PC-3 (cell line): ENCODE data around the gene TMEM131.
"Not testable (repeated sequence)": the region's sequence is repeated elsewhere in the genome, so short reads cannot be mapped to it uniquely, and the experiment has no call there.

Experiments
- EZH2 ChIP-seq: fragments of 300-600 bp; sonication (generic); IDR thresholded peaks from one replicate; pipeline ENCODE4 v1.6.1; 2017; ENCODE audit warnings: antibody characterized with exemption, mild to moderate bottlenecking, low read length; ENCODE audit not compliant: unreplicated experiment
- TF ChIP-seq, protein P1 (sequence below): fragments of 300-600 bp; sonication (generic); conservative IDR thresholded peaks from 2 replicates; pipeline ENCODE4 v1.5.1; 2017; ENCODE audit warnings: antibody characterized with exemption, low read depth, mild to moderate bottlenecking, low read length

DNA sequence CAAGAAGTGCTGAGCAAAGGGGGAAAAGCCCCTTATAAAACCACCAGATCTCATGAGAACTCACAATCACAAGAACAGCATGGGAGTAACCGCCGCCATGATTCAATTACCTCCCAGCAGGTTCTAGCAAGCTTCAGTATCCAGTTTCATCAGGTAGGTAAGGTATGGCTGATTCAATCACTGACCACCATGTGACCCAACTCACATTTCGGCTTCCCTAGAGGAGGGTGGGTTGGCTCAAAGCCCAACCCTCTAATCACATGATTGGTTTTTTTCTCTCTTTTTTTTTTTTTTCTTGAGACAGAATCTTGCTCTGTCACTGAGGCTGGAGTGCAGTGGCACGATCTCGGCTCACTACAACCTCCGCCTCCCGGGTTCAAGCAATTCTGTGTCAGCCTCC is 78.1 kb downstream of the TMEM131 start:
- TF ChIP-seq, protein P1, sequence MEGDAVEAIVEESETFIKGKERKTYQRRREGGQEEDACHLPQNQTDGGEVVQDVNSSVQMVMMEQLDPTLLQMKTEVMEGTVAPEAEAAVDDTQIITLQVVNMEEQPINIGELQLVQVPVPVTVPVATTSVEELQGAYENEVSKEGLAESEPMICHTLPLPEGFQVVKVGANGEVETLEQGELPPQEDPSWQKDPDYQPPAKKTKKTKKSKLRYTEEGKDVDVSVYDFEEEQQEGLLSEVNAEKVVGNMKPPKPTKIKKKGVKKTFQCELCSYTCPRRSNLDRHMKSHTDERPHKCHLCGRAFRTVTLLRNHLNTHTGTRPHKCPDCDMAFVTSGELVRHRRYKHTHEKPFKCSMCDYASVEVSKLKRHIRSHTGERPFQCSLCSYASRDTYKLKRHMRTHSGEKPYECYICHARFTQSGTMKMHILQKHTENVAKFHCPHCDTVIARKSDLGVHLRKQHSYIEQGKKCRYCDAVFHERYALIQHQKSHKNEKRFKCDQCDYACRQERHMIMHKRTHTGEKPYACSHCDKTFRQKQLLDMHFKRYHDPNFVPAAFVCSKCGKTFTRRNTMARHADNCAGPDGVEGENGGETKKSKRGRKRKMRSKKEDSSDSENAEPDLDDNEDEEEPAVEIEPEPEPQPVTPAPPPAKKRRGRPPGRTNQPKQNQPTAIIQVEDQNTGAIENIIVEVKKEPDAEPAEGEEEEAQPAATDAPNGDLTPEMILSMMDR, result not testable (repeated sequence)
- TF ChIP-seq EZH2, result not testable (repeated sequence)
